Caco-2 (cell line): ENCODE measurements around the gene GPC5. TPM values are rescaled to one million over a fixed set of nuclear protein-coding genes. Genes with fewer than 3 reads are reported as not detected.

ENCODE experiments used
- BruUV-seq: library from RNA; stranded (reverse); fragments of 400-500 nt; replicated peaks from 2 replicates; lab custom pipeline; 2021; lab: Mats Ljungman, UMichigan
- CTCF ChIA-PET: fragments of 300-600 bp; sonication (Branson Sonifier 250); formaldehyde crosslinking; loops from one replicate; lab custom pipeline; 2022; ENCODE audit warnings: antibody characterized with exemption; lab: Charles Lee
- POLR2A ChIA-PET: fragments of 300-600 bp; sonication (Branson Sonifier 250); formaldehyde crosslinking; loops from one replicate; lab custom pipeline; 2022; ENCODE audit warnings: antibody characterized with exemption; lab: Charles Lee
- DNase-seq, 2 experiments: peaks; one replicate each; pipeline versions ENCODE4 v3.0.0 to v3.0.0-alpha.2; 2020 to 2022
- H3K27me3 ChIP-seq: replicated peaks from 2 replicates; pipeline ENCODE4 v1.6.0; 2011; ENCODE audit warnings: low read length; ENCODE audit not compliant: control insufficient read depth, insufficient read depth
- H3K36me3 ChIP-seq: 2 replicates; pipeline ENCODE4 v1.5.1; 2011; ENCODE audit warnings: low read length; ENCODE audit not compliant: control insufficient read depth, insufficient read depth
- H3K4me1 ChIP-seq: fragments of 250-450 bp; sonication (Bioruptor Pico); 2 replicates; pipeline ENCODE4 v1.5.1; 2020; ENCODE audit warnings: mild to moderate bottlenecking
- H3K4me3 ChIP-seq: 2 replicates; pipeline ENCODE4 v1.5.1; 2011; ENCODE audit warnings: low read depth, mild to moderate bottlenecking, control low read depth, low read length
- H3K9me3 ChIP-seq: fragments of 250-450 bp; sonication (Bioruptor Pico); 2 replicates; pipeline ENCODE4 v1.5.1; 2020; ENCODE audit warnings: mild to moderate bottlenecking, moderate library complexity
- H3K27ac Mint-ChIP-seq: one replicate; pipeline ENCODE4 v1.8.0; 2022; ENCODE audit warnings: mixed read lengths; ENCODE audit not compliant: unreplicated experiment
- H3K27me3 Mint-ChIP-seq: one replicate; pipeline ENCODE4 v1.8.0; 2022; ENCODE audit warnings: mixed read lengths; ENCODE audit not compliant: insufficient read depth, unreplicated experiment
- H3K36me3 Mint-ChIP-seq: one replicate; pipeline ENCODE4 v1.8.0; 2022; ENCODE audit warnings: mild to moderate bottlenecking, mixed read lengths; ENCODE audit not compliant: insufficient read depth, unreplicated experiment
- H3K4me1 Mint-ChIP-seq: one replicate; pipeline ENCODE4 v1.8.0; 2022; ENCODE audit warnings: low read depth, mixed read lengths; ENCODE audit not compliant: unreplicated experiment
- H3K4me3 Mint-ChIP-seq: one replicate; pipeline ENCODE4 v1.8.0; 2022; ENCODE audit warnings: mild to moderate bottlenecking, moderate library complexity, mixed read lengths; ENCODE audit not compliant: unreplicated experiment
- H3K9me3 Mint-ChIP-seq: one replicate; pipeline ENCODE4 v1.8.0; 2022; ENCODE audit warnings: mixed read lengths; ENCODE audit not compliant: unreplicated experiment
- intact Hi-C: fragments of 100-400 bp; cut with micrococcal nuclease; formaldehyde crosslinking; loops from one replicate; pipeline ENCODE4 v1.10.0; 2022; ENCODE audit not compliant: unreplicated experiment
- total RNA-seq: library from RNA; stranded (reverse); gene quantifications from 2 replicates; pipeline ENCODE4 v1.2.3, GENCODE V29; 2022
- TF ChIP-seq, protein P1 (sequence below), 2 experiments: fragments of 200-600 bp in 1 of 2; IDR thresholded peaks; 1 replicate in 1 of 2; 2 replicates in 1 of 2; pipeline versions ENCODE4 v1.5.1 to v1.8.0; 2011 to 2022; ENCODE audit warnings: antibody characterized with exemption in 1 of 2, control low read depth in 1 of 2, inconsistent platforms in 1 of 2, low read depth in 1 of 2, low read length in 1 of 2, mild to moderate bottlenecking in 1 of 2, moderate library complexity in 1 of 2; ENCODE audit not compliant: insufficient read depth in 1 of 2, severe bottlenecking in 1 of 2, unreplicated experiment in 1 of 2

GPC5 gene
- total RNA-seq, 1 experiment from 2014 or later, result 4.1 TPM

DNA sequence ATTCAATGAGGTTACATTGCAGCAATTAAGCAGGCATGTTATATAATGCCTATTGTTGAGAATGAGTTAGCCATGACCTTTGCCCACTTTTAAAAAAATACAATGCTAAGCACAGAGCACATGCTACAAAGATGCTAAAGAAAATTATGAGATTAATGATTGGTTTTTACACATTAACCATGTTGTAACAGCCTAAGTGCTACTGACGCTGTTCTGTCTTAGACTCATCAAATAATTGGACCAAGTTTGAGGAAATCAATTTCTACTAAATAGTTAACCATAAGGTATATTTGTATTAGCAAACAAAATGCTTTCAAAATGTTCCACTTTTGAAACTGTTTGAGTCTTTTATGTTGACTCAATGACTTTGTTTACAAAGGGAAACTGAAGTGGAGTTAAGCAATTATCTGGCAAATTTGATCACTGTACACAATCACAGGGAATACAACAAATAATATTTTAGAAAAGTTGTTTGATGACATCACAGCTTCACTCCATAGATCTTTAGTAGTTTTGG, 36.6 kb upstream of the GPC5 start:
- DNase-seq, result no peak
- Mint-ChIP-seq H3K9me3 (no peaks in the 10 kb centered on the region), H3K4me3 (no peak overlapping the region), H3K27ac (no peak overlapping the region), H3K4me1 (peaks cover 18% of the 10 kb centered on the region), H3K27me3 (no peaks in the 10 kb centered on the region), H3K36me3 (peaks cover 41% of the 10 kb centered on the region)
- intact Hi-C loops, result no loop called here
- ChIA-PET CTCF (no interaction called here), POLR2A (no interaction called here)
- TF ChIP-seq, protein P1, sequence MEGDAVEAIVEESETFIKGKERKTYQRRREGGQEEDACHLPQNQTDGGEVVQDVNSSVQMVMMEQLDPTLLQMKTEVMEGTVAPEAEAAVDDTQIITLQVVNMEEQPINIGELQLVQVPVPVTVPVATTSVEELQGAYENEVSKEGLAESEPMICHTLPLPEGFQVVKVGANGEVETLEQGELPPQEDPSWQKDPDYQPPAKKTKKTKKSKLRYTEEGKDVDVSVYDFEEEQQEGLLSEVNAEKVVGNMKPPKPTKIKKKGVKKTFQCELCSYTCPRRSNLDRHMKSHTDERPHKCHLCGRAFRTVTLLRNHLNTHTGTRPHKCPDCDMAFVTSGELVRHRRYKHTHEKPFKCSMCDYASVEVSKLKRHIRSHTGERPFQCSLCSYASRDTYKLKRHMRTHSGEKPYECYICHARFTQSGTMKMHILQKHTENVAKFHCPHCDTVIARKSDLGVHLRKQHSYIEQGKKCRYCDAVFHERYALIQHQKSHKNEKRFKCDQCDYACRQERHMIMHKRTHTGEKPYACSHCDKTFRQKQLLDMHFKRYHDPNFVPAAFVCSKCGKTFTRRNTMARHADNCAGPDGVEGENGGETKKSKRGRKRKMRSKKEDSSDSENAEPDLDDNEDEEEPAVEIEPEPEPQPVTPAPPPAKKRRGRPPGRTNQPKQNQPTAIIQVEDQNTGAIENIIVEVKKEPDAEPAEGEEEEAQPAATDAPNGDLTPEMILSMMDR (IDR thresholded peaks at IDR 0.05; ENCODE audit: insufficient read depth in 1 of 2, low read depth in 1 of 2, low read length in 1 of 2, severe bottlenecking in 1 of 2, unreplicated experiment in 1 of 2), result no peak
- no TSS peak for BruUV-seq
- H3K4me1 ChIP-seq, result peaks cover 4% of the 10 kb centered on the region
- no peaks in the 10 kb centered on the region for H3K27me3 ChIP-seq
- H3K9me3 ChIP-seq, result no peaks in the 10 kb centered on the region
- H3K4me3 ChIP-seq, result no peak overlapping the region
- no peaks in the 10 kb centered on the region for H3K36me3 ChIP-seq

DNA sequence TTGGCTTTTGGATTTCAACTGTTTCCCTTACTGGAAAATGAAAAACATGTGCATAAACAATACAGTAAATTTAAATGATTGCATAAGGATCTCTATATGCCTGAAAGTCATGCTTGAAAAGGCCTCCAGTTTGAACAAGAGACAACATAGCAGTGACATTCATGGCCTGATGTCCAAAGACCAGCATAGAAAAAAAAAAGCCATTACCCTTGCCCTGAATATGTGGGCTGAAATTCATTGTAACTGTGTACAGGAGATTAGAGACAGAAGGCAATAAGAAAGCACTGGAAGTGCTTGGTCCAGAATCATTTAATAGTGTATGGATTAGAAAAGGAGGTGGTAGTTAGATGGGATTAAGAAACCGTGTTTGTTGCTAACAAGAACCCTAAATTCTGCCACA, 35.5 kb upstream of the GPC5 start:
- Mint-ChIP-seq H3K27ac (no peak overlapping the region), H3K36me3 (peaks cover 30% of the 10 kb centered on the region), H3K27me3 (no peaks in the 10 kb centered on the region), H3K4me1 (peaks cover 10% of the 10 kb centered on the region), H3K4me3 (no peak overlapping the region), H3K9me3 (no peaks in the 10 kb centered on the region)
- Histone ChIP-seq H3K4me3 (no peak overlapping the region), H3K9me3 (no peaks in the 10 kb centered on the region), H3K4me1 (peaks cover 4% of the 10 kb centered on the region), H3K27me3 (no peaks in the 10 kb centered on the region), H3K36me3 (no peaks in the 10 kb centered on the region)
- intact Hi-C loops, result no loop called here
- TF ChIP-seq, protein P1 (IDR thresholded peaks at IDR 0.05; ENCODE audit: insufficient read depth in 1 of 2, low read depth in 1 of 2, low read length in 1 of 2, severe bottlenecking in 1 of 2, unreplicated experiment in 1 of 2), result no peak
- no TSS peak for BruUV-seq
- DNase-seq, result no peak
- ChIA-PET POLR2A (no interaction called here), CTCF (no interaction called here)

DNA sequence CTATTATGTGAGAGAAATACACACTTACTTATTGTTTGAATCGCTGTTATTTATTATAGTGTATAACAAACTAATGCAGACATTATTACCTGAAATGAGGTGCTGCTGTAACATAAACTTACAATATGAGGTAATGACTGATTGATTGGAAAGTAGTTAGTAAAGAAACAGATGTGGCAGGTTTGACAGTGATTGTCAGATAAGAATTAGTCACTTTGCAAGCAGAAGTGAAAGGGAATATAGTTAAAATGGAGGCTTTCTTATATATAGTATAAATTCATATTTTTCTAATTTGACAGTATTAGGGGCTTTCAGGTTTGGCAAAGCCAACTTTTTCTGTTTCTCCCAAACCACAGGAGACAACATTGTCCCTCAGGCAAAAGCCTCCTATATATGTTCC, 30.3 kb upstream of the GPC5 start:
- H3K4me3 Mint-ChIP-seq, result no peak overlapping the region
- no peak overlapping the region for H3K27ac Mint-ChIP-seq
- no peaks in the 10 kb centered on the region for H3K9me3 ChIP-seq
- intact Hi-C loops, result no loop called here
- H3K9me3 Mint-ChIP-seq, result no peaks in the 10 kb centered on the region
- no peaks in the 10 kb centered on the region for H3K27me3 Mint-ChIP-seq
- H3K36me3 Mint-ChIP-seq, result peaks cover 6% of the 10 kb centered on the region
- TF ChIP-seq, protein P1 (IDR thresholded peaks at IDR 0.05; ENCODE audit: insufficient read depth in 1 of 2, low read depth in 1 of 2, low read length in 1 of 2, severe bottlenecking in 1 of 2, unreplicated experiment in 1 of 2), result no peak
- POLR2A ChIA-PET, result no interaction called here
- no peaks in the 10 kb centered on the region for H3K27me3 ChIP-seq
- no peak overlapping the region for H3K4me3 ChIP-seq
- DNase-seq, result no peak
- BruUV-seq, result no TSS peak
- no peaks in the 10 kb centered on the region for H3K36me3 ChIP-seq
- 0 out of 2 replicates have a peak, but pooled peaks cover 3% of the 10 kb centered on the region for H3K4me1 ChIP-seq
- no peaks in the 10 kb centered on the region for H3K4me1 Mint-ChIP-seq
- CTCF ChIA-PET, result no interaction called here
